WTC11 (cell line): ENCODE results near the gene ITM2C. TPM values are rescaled to one million over a fixed set of nuclear protein-coding genes. Genes with fewer than 3 reads are reported as not detected.

ENCODE experiments used
- ATAC-seq: fragments of 200-7000 bp; cut with Tn5 transposase; 2 replicates; pipeline ENCODE4 v1.10.0; 2021; ENCODE audit warnings: mild to moderate bottlenecking, moderate library complexity
- CTCF ChIA-PET: fragments of 300-600 bp; sonication (Branson Sonifier 250); formaldehyde crosslinking; loops from one replicate; lab custom pipeline; 2021; ENCODE audit warnings: antibody characterized with exemption; lab: Charles Lee
- POLR2A ChIA-PET: fragments of 350-600 bp; sonication (Branson Sonifier 250); formaldehyde crosslinking; loops from one replicate; lab custom pipeline; 2021; ENCODE audit warnings: antibody characterized with exemption; lab: Charles Lee
- DNase-seq: peaks from one replicate; pipeline ENCODE4 v3.0.0; 2021; ENCODE audit warnings: low spot score
- H3K27ac Mint-ChIP-seq: 2 replicates; pipeline ENCODE4 v1.8.0; 2021; ENCODE audit warnings: mixed read lengths
- H3K27me3 Mint-ChIP-seq: 2 replicates; pipeline ENCODE4 v1.8.0; 2021; ENCODE audit warnings: low read depth, mild to moderate bottlenecking, moderate library complexity, mixed read lengths
- H3K36me3 Mint-ChIP-seq: 2 replicates; pipeline ENCODE4 v1.8.0; 2021; ENCODE audit warnings: mixed read lengths
- H3K4me1 Mint-ChIP-seq: 2 replicates; pipeline ENCODE4 v1.8.0; 2022; ENCODE audit warnings: mixed read lengths
- H3K4me3 Mint-ChIP-seq: 2 replicates; pipeline ENCODE4 v1.8.0; 2021; ENCODE audit warnings: mild to moderate bottlenecking, moderate library complexity, mixed read lengths
- H3K9me3 Mint-ChIP-seq: 2 replicates; pipeline ENCODE4 v1.8.0; 2021; ENCODE audit warnings: mixed read lengths
- ATF3 ChIP-seq: sonication (generic); formaldehyde crosslinking; conservative IDR thresholded peaks from 2 replicates; pipeline ENCODE4 v1.8.1; 2022; ENCODE audit warnings: mild to moderate bottlenecking, missing genetic modification reagents
- CBFB ChIP-seq: sonication (generic); formaldehyde crosslinking; IDR thresholded peaks from 2 replicates; pipeline ENCODE4 v1.8.1; 2022; ENCODE audit warnings: mild to moderate bottlenecking, low read depth, missing genetic modification reagents
- CTCF ChIP-seq: fragments of 200-600 bp; IDR thresholded peaks from 2 replicates; pipeline ENCODE4 v1.8.0; 2022; ENCODE audit warnings: antibody characterized with exemption
- ESRRA ChIP-seq: sonication (generic); formaldehyde crosslinking; IDR thresholded peaks from 2 replicates; pipeline ENCODE4 v1.8.1; 2022; ENCODE audit warnings: mild to moderate bottlenecking, missing genetic modification reagents, borderline replicate concordance
- HMGA2 ChIP-seq: fragments of 250-450 bp; sonication (Bioruptor Pico); IDR thresholded peaks from 2 replicates; pipeline ENCODE4 v1.4.0; 2021; ENCODE audit warnings: mild to moderate bottlenecking, moderate library complexity
- JUN ChIP-seq: sonication (generic); formaldehyde crosslinking; IDR thresholded peaks from 2 replicates; pipeline ENCODE4 v1.8.0; 2023; ENCODE audit warnings: mild to moderate bottlenecking, missing genetic modification reagents
- NFYB ChIP-seq: sonication (generic); formaldehyde crosslinking; conservative IDR thresholded peaks from 2 replicates; pipeline ENCODE4 v1.8.0; 2022; ENCODE audit warnings: low read depth, missing genetic modification reagents
- NR2C2 ChIP-seq: sonication (generic); formaldehyde crosslinking; IDR thresholded peaks from 2 replicates; pipeline ENCODE4 v1.8.0; 2022; ENCODE audit warnings: mild to moderate bottlenecking, missing genetic modification reagents
- PRDM15 ChIP-seq: sonication (generic); formaldehyde crosslinking; IDR thresholded peaks from 2 replicates; pipeline ENCODE4 v1.8.0; 2022; ENCODE audit warnings: missing genetic modification reagents
- SOX15 ChIP-seq: fragments of 250-450 bp; sonication (Bioruptor Pico); IDR thresholded peaks from 2 replicates; pipeline ENCODE4 v1.9.0; 2021; ENCODE audit warnings: mild to moderate bottlenecking
- TEAD1 ChIP-seq: sonication (generic); formaldehyde crosslinking; IDR thresholded peaks from 2 replicates; pipeline ENCODE4 v1.8.0; 2022; ENCODE audit warnings: mild to moderate bottlenecking, missing genetic modification reagents
- ZNF423 ChIP-seq: fragments of 250-450 bp; sonication (Bioruptor Pico); IDR thresholded peaks from 2 replicates; pipeline ENCODE4 v2.1.2; 2022; ENCODE audit warnings: mild to moderate bottlenecking, moderate library complexity
- ZNF671 ChIP-seq: fragments of 250-450 bp; sonication (Bioruptor Pico); IDR thresholded peaks from 2 replicates; pipeline ENCODE4 v1.8.0; 2021; ENCODE audit warnings: mild to moderate bottlenecking
- total RNA-seq: library from RNA; stranded (reverse); gene quantifications from 3 replicates; pipeline ENCODE4 v1.2.3, GENCODE V29; 2021
- TF ChIP-seq, protein P1 (sequence below): sonication (generic); formaldehyde crosslinking; IDR thresholded peaks from 2 replicates; pipeline ENCODE4 v1.8.1; 2023; ENCODE audit warnings: mild to moderate bottlenecking, missing genetic modification reagents, borderline replicate concordance
- TF ChIP-seq, protein P2 (sequence below): sonication (generic); formaldehyde crosslinking; IDR thresholded peaks from 2 replicates; pipeline ENCODE4 v1.8.0; 2022; ENCODE audit warnings: mild to moderate bottlenecking, missing genetic modification reagents
- TF ChIP-seq, protein P3 (sequence below): sonication (generic); formaldehyde crosslinking; IDR thresholded peaks from 2 replicates; pipeline ENCODE4 v1.8.1; 2022; ENCODE audit warnings: missing genetic modification reagents, borderline replicate concordance
- TF ChIP-seq, protein P4 (sequence below): sonication (generic); formaldehyde crosslinking; IDR thresholded peaks from 2 replicates; pipeline ENCODE4 v1.8.0; 2022; ENCODE audit warnings: mild to moderate bottlenecking, missing genetic modification reagents
- TF ChIP-seq, protein P5 (sequence below): fragments of 250-450 bp; sonication (Bioruptor Pico); IDR thresholded peaks from 2 replicates; pipeline ENCODE4 v2.1.2; 2022; ENCODE audit warnings: mild to moderate bottlenecking, moderate library complexity

The ITM2C gene
- total RNA-seq, 1 experiment from 2014 or later: 316 TPM

DNA sequence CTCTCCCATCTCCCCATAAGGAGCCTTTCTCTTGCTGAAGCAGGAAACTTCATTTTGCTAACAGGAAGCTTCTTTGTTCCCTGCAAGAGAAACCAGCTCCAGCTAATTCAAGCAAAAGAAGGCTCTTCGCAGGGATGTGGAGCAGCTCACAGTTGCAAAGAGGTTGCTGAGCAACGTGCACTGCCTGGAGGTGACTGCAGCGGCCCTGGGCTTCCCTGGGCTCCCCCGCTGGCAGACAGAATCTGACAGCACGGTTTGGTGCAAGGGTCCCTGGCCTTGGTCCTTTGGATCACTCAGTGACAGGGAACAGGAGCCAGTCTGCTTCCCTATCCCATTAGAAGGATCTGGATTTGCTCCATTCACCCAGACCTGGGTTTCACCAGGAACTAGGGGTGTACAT, 34.5 kb downstream of the ITM2C start (continued):
- TF ChIP-seq, protein P1, sequence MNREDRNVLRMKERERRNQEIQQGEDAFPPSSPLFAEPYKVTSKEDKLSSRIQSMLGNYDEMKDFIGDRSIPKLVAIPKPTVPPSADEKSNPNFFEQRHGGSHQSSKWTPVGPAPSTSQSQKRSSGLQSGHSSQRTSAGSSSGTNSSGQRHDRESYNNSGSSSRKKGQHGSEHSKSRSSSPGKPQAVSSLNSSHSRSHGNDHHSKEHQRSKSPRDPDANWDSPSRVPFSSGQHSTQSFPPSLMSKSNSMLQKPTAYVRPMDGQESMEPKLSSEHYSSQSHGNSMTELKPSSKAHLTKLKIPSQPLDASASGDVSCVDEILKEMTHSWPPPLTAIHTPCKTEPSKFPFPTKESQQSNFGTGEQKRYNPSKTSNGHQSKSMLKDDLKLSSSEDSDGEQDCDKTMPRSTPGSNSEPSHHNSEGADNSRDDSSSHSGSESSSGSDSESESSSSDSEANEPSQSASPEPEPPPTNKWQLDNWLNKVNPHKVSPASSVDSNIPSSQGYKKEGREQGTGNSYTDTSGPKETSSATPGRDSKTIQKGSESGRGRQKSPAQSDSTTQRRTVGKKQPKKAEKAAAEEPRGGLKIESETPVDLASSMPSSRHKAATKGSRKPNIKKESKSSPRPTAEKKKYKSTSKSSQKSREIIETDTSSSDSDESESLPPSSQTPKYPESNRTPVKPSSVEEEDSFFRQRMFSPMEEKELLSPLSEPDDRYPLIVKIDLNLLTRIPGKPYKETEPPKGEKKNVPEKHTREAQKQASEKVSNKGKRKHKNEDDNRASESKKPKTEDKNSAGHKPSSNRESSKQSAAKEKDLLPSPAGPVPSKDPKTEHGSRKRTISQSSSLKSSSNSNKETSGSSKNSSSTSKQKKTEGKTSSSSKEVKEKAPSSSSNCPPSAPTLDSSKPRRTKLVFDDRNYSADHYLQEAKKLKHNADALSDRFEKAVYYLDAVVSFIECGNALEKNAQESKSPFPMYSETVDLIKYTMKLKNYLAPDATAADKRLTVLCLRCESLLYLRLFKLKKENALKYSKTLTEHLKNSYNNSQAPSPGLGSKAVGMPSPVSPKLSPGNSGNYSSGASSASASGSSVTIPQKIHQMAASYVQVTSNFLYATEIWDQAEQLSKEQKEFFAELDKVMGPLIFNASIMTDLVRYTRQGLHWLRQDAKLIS (CRISPR knock-in tag): no peak
- TF ChIP-seq HMGA2 (CRISPR knock-in tag): no peak
- TF ChIP-seq ATF3 (CRISPR knock-in tag): no peak
- TF ChIP-seq NR2C2 (CRISPR knock-in tag): no peak
- no peak for TF ChIP-seq JUN (CRISPR knock-in tag)
- no peak for TF ChIP-seq CBFB (CRISPR knock-in tag)
- no peak for TF ChIP-seq ZNF671 (CRISPR knock-in tag)

DNA sequence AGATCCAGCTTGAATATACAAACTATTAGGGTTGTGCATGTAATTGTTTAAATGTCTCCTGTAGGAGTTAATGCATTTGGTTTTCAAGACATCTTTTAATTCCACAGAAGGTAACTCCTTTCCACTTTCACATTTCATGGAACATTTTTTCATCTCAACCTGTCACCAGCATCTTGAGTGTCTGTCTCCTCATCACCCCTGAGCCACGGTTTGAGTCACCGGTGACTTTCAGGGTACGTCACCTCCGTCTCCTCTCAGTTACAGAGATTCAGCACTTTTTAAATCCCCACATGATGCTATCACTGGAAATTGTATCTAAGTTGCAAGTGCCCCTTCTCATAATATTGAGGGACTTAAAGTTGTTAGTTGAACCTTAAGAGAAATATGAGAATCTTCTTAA, 35.0 kb downstream of the ITM2C start:
- TF ChIP-seq, protein P2, sequence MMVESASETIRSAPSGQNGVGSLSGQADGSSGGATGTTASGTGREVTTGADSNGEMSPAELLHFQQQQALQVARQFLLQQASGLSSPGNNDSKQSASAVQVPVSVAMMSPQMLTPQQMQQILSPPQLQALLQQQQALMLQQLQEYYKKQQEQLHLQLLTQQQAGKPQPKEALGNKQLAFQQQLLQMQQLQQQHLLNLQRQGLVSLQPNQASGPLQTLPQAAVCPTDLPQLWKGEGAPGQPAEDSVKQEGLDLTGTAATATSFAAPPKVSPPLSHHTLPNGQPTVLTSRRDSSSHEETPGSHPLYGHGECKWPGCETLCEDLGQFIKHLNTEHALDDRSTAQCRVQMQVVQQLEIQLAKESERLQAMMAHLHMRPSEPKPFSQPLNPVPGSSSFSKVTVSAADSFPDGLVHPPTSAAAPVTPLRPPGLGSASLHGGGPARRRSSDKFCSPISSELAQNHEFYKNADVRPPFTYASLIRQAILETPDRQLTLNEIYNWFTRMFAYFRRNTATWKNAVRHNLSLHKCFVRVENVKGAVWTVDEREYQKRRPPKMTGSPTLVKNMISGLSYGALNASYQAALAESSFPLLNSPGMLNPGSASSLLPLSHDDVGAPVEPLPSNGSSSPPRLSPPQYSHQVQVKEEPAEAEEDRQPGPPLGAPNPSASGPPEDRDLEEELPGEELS: no peak
- TF ChIP-seq ZNF423 (CRISPR knock-in tag): no peak
- TF ChIP-seq CTCF: no peak
- TF ChIP-seq, protein P3, sequence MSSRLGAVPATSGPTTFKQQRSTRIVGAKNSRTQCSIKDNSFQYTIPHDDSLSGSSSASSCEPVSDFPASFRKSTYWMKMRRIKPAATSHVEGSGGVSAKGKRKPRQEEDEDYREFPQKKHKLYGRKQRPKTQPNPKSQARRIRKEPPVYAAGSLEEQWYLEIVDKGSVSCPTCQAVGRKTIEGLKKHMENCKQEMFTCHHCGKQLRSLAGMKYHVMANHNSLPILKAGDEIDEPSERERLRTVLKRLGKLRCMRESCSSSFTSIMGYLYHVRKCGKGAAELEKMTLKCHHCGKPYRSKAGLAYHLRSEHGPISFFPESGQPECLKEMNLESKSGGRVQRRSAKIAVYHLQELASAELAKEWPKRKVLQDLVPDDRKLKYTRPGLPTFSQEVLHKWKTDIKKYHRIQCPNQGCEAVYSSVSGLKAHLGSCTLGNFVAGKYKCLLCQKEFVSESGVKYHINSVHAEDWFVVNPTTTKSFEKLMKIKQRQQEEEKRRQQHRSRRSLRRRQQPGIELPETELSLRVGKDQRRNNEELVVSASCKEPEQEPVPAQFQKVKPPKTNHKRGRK (CRISPR knock-in tag): no peak
- TF ChIP-seq NFYB: no peak
- no peak for TF ChIP-seq PRDM15 (CRISPR knock-in tag)
- TF ChIP-seq, protein P4, sequence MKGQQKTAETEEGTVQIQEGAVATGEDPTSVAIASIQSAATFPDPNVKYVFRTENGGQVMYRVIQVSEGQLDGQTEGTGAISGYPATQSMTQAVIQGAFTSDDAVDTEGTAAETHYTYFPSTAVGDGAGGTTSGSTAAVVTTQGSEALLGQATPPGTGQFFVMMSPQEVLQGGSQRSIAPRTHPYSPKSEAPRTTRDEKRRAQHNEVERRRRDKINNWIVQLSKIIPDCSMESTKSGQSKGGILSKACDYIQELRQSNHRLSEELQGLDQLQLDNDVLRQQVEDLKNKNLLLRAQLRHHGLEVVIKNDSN: no peak
- TF ChIP-seq SOX15 (CRISPR knock-in tag): no peak
- TF ChIP-seq ESRRA: no peak
- TF ChIP-seq, protein P5, sequence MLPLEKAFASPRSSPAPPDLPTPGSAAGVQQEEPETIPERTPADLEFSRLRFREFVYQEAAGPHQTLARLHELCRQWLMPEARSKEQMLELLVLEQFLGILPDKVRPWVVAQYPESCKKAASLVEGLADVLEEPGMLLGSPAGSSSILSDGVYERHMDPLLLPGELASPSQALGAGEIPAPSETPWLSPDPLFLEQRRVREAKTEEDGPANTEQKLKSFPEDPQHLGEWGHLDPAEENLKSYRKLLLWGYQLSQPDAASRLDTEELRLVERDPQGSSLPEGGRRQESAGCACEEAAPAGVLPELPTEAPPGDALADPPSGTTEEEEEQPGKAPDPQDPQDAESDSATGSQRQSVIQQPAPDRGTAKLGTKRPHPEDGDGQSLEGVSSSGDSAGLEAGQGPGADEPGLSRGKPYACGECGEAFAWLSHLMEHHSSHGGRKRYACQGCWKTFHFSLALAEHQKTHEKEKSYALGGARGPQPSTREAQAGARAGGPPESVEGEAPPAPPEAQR (CRISPR knock-in tag): no peak
- no peak for TF ChIP-seq TEAD1 (CRISPR knock-in tag)
- ChIA-PET CTCF (interaction anchor here (1.5 to 8.7 kb wide), 5 partner anchors 13 to 153 kb away, joined by 7 to 85 read pairs (median 12); no protein-coding TSS in a partner anchor), POLR2A (interaction anchor here (0.6 kb wide), 1 partner anchor 1275 kb away, joined by 5 read pairs; no protein-coding TSS in a partner anchor)
- H3K4me1 Mint-ChIP-seq: peaks cover 43% of the 10 kb centered on the region
- DNase-seq (no peak), ATAC-seq (no peak)
- H3K9me3 Mint-ChIP-seq: no peaks in the 10 kb centered on the region
- H3K27me3 Mint-ChIP-seq: peaks cover 10% of the 10 kb centered on the region
- no peak overlapping the region for H3K4me3 Mint-ChIP-seq
- H3K36me3 Mint-ChIP-seq: no peaks in the 10 kb centered on the region
- H3K27ac Mint-ChIP-seq: no peak overlapping the region
